Inflammatory macrophage treated with lipopolysaccharide for 1 hour (primary cell): ENCODE results near the gene SLC7A5.
"Not testable (repeated sequence)": the region's sequence is repeated elsewhere in the genome, so short reads cannot be mapped to it uniquely, and the experiment has no call there.

Source experiments
- DNase-seq, 2 donors: peaks; one replicate each; pipeline ENCODE4 v3.0.0-alpha.2; 2020 to 2022

Gene SLC7A5

GRCh38 chr16:87818533-87819161, 50.7 kb downstream of the SLC7A5 start:
- DNase-seq: no peak

GRCh38 chr16:87817910-87818309, 51.4 kb downstream of the SLC7A5 start:
- no peak for DNase-seq

- DNase-seq: not testable (repeated sequence)
These were observed 51.9 kb downstream of the SLC7A5 start for GRCh38 chr16:87817370-87817769.

- DNase-seq: no peak
These were observed 52.7 kb downstream of the SLC7A5 start for GRCh38 chr16:87816507-87817100.

GRCh38 chr16:87815567-87815966, 53.7 kb downstream of the SLC7A5 start:
- no peak for DNase-seq

- no peak for DNase-seq
These were observed 57.1 kb downstream of the SLC7A5 start for GRCh38 chr16:87812200-87812656.

- DNase-seq: not testable (repeated sequence)
These were observed 57.9 kb downstream of the SLC7A5 start for GRCh38 chr16:87811454-87811853.

- DNase-seq: no peak
These were observed 60.0 kb downstream of the SLC7A5 start for GRCh38 chr16:87809150-87809902.

- no peak for DNase-seq
These were observed 61.2 kb downstream of the SLC7A5 start for GRCh38 chr16:87808108-87808507.

- peak; percentile 39 to 67 for DNase-seq
These were observed 62.4 kb downstream of the SLC7A5 start for GRCh38 chr16:87806641-87807546.

- no peak for DNase-seq
These were observed 63.1 kb downstream of the SLC7A5 start for GRCh38 chr16:87806261-87806640.

GRCh38 chr16:87803385-87803784, 65.9 kb downstream of the SLC7A5 start:
- no peak for DNase-seq

- DNase-seq: no peak
These were observed 66.6 kb downstream of the SLC7A5 start for GRCh38 chr16:87802670-87803069.

- no peak for DNase-seq
These were observed 67.5 kb downstream of the SLC7A5 start for GRCh38 chr16:87801679-87802259.

GRCh38 chr16:87800497-87800896, 68.8 kb downstream of the SLC7A5 start:
- DNase-seq: no peak

- DNase-seq: no peak
These were observed 74.0 kb downstream of the SLC7A5 start for GRCh38 chr16:87795336-87795735.

GRCh38 chr16:87794485-87795078, 74.7 kb downstream of the SLC7A5 start:
- DNase-seq: no peak

- DNase-seq: no peak
These were observed 77.1 kb downstream of the SLC7A5 start for GRCh38 chr16:87792205-87792565.

- DNase-seq: no peak
These were observed 77.8 kb downstream of the SLC7A5 start for GRCh38 chr16:87791295-87792204.

GRCh38 chr16:87790292-87791100, 78.8 kb downstream of the SLC7A5 start:
- DNase-seq: no peak
